ENCODE results near the gene SSBP2.

SSBP2 gene

GRCh38 chr5:81724571-81724970 is 26.3 kb downstream of the SSBP2 start:
- no peaks in the 10 kb centered on the region for H3K27me3 ChIP-seq (ENCODE audit: insufficient read depth, poor library complexity, severe bottlenecking)
- DNase-seq (ENCODE audit: low read depth in 1 of 2, low spot score in 1 of 2), result no peak
- TF ChIP-seq GABPA (IDR thresholded peaks at IDR 0.05; ENCODE audit: low read depth), result no peak
- no peak for TF ChIP-seq SPI1 (IDR thresholded peaks at IDR 0.05; ENCODE audit: borderline replicate concordance, low read depth)
- TF ChIP-seq, protein P1, sequence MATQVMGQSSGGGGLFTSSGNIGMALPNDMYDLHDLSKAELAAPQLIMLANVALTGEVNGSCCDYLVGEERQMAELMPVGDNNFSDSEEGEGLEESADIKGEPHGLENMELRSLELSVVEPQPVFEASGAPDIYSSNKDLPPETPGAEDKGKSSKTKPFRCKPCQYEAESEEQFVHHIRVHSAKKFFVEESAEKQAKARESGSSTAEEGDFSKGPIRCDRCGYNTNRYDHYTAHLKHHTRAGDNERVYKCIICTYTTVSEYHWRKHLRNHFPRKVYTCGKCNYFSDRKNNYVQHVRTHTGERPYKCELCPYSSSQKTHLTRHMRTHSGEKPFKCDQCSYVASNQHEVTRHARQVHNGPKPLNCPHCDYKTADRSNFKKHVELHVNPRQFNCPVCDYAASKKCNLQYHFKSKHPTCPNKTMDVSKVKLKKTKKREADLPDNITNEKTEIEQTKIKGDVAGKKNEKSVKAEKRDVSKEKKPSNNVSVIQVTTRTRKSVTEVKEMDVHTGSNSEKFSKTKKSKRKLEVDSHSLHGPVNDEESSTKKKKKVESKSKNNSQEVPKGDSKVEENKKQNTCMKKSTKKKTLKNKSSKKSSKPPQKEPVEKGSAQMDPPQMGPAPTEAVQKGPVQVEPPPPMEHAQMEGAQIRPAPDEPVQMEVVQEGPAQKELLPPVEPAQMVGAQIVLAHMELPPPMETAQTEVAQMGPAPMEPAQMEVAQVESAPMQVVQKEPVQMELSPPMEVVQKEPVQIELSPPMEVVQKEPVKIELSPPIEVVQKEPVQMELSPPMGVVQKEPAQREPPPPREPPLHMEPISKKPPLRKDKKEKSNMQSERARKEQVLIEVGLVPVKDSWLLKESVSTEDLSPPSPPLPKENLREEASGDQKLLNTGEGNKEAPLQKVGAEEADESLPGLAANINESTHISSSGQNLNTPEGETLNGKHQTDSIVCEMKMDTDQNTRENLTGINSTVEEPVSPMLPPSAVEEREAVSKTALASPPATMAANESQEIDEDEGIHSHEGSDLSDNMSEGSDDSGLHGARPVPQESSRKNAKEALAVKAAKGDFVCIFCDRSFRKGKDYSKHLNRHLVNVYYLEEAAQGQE (IDR thresholded peaks at IDR 0.05; ENCODE audit: insufficient replicate concordance, low read depth), result no peak
- TF ChIP-seq POLR2AphosphoS5 (IDR thresholded peaks at IDR 0.05; ENCODE audit: low read depth), result no peak
- H3K4me3 ChIP-seq (replicated peaks; ENCODE audit: insufficient read depth, low read length), result no peak overlapping the region
- H3K27ac ChIP-seq (replicated peaks), result no peak overlapping the region

DNA sequence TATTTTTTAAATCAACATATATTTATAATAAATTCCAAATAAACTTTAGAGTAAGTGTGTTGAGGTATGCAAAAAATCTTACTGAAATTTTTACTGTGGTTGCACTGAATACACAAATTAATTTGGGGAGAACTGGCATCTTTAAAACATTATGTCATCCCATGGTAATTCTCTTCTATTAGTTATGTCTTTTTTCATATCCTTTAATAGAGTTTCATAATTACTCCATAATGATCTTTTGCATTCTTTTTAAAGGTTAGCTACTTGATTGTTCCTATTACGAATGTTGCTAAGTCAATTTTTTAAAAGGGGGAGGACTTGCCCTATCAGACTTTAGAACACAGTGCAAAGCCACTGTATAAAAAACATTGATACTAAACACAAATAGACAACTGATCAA is 26.8 kb downstream of the SSBP2 start:
- no peaks in the 10 kb centered on the region for H3K27me3 ChIP-seq (ENCODE audit: insufficient read depth, poor library complexity, severe bottlenecking)
- no peak overlapping the region for H3K4me3 ChIP-seq (replicated peaks; ENCODE audit: insufficient read depth, low read length)
- H3K27ac ChIP-seq (replicated peaks), result no peak overlapping the region
- DNase-seq (ENCODE audit: low read depth in 1 of 2, low spot score in 1 of 2), result no peak
- TF ChIP-seq CTCF (IDR thresholded peaks at IDR 0.05; ENCODE audit: insufficient read depth, low read length), result no peak
- TF ChIP-seq GABPA (IDR thresholded peaks at IDR 0.05; ENCODE audit: low read depth), result no peak
- TF ChIP-seq, protein P1 (IDR thresholded peaks at IDR 0.05; ENCODE audit: insufficient replicate concordance, low read depth), result no peak
- TF ChIP-seq POLR2AphosphoS5 (IDR thresholded peaks at IDR 0.05; ENCODE audit: low read depth), result no peak
- no peak for TF ChIP-seq SPI1 (IDR thresholded peaks at IDR 0.05; ENCODE audit: borderline replicate concordance, low read depth)

DNA sequence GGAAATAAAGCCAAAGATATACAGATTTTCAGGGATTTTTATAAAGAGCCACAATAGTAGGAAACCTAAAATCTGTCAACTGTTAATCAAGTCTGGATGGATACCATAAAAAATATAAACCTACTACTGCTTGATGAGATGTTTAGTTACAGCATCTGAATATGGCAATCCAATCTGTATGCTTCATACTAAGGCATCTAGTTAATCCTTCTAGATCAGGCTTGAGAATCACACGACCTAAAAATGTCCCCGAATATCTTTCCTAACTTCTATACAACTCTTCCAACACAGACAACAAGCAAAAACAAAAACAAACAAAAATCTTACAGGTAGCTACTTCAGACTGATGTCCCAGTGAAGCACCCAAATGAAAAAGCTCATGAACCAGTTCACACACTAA is 29.8 kb downstream of the SSBP2 start:
- no peaks in the 10 kb centered on the region for H3K27me3 ChIP-seq (ENCODE audit: insufficient read depth, poor library complexity, severe bottlenecking)
- H3K27ac ChIP-seq (replicated peaks), result no peak overlapping the region
- no peak overlapping the region for H3K4me3 ChIP-seq (replicated peaks; ENCODE audit: insufficient read depth, low read length)
- TF ChIP-seq POLR2AphosphoS5 (IDR thresholded peaks at IDR 0.05; ENCODE audit: low read depth) (no peak), CTCF (IDR thresholded peaks at IDR 0.05; ENCODE audit: insufficient read depth, low read length) (no peak), SPI1 (IDR thresholded peaks at IDR 0.05; ENCODE audit: borderline replicate concordance, low read depth) (no peak), GABPA (IDR thresholded peaks at IDR 0.05; ENCODE audit: low read depth) (no peak)
- TF ChIP-seq, protein P1 (IDR thresholded peaks at IDR 0.05; ENCODE audit: insufficient replicate concordance, low read depth), result no peak
- DNase-seq (ENCODE audit: low read depth in 1 of 2, low spot score in 1 of 2), result no peak

Data from HL-60 (cell line).